ENCODE data around the gene HSPA4. TPM values are rescaled to one million over a fixed set of nuclear protein-coding genes. Genes with fewer than 3 reads are reported as not detected.

The HSPA4 gene
- total and polyA plus RNA-seq, 2 of the 13 experiments (the other 11 are each of a cell fraction or from before 2014, with no cell fraction given): 36.6 to 231 TPM

- TF ChIP-seq, protein P1, sequence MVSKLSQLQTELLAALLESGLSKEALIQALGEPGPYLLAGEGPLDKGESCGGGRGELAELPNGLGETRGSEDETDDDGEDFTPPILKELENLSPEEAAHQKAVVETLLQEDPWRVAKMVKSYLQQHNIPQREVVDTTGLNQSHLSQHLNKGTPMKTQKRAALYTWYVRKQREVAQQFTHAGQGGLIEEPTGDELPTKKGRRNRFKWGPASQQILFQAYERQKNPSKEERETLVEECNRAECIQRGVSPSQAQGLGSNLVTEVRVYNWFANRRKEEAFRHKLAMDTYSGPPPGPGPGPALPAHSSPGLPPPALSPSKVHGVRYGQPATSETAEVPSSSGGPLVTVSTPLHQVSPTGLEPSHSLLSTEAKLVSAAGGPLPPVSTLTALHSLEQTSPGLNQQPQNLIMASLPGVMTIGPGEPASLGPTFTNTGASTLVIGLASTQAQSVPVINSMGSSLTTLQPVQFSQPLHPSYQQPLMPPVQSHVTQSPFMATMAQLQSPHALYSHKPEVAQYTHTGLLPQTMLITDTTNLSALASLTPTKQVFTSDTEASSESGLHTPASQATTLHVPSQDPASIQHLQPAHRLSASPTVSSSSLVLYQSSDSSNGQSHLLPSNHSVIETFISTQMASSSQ (IDR thresholded peaks at IDR 0.05; ENCODE audit: low read depth): no peak
- TF ChIP-seq, protein P1 (CRISPR knock-in tag; IDR thresholded peaks at IDR 0.05; ENCODE audit: borderline replicate concordance): peak; percentile 49; the same call in 1 of the 2 replicates
- TF ChIP-seq ERF (CRISPR knock-in tag; IDR thresholded peaks at IDR 0.05) (no peak), CEBPG (CRISPR knock-in tag; IDR thresholded peaks at IDR 0.05) (no peak), ZNF20 (CRISPR knock-in tag; IDR thresholded peaks at IDR 0.05) (no peak), HOXA9 (CRISPR knock-in tag; IDR thresholded peaks at IDR 0.05; ENCODE audit: borderline replicate concordance) (no peak), STAG1 (CRISPR knock-in tag; IDR thresholded peaks at IDR 0.05) (no peak), GATA4 (IDR thresholded peaks at IDR 0.05; ENCODE audit: borderline replicate concordance, low read depth) (no peak)
Observed at GRCh38 chr5:133032852-133033742, 18.7 kb upstream of the HSPA4 start (continued).

DNA sequence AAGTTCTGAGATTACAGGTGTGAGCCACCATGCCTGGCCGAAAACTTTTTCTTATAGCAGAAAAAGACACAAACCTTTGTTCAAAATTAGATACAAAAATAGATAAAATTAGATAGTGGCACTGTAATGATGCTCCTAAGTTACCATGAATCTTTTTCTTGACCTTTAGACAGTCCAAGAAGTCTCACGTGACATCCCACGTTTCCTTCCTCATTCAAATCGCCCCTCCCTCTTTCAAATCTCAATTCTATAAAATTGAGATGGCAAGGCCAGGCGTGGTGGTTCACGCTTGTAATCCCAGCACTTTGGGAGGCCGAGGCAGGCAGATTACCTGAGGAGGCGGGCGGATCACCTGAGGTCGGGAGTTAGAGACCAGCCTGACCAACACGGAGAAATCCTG lies 17.7 kb upstream of the HSPA4 start:
- Histone ChIP-seq H3K9me3 (ENCODE audit: low read length) (no peaks in the 10 kb centered on the region), H3K79me2 (ENCODE audit: insufficient read depth, low read length) (no peaks in the 10 kb centered on the region), H3K4me2 (ENCODE audit: low read depth, low read length) (no peak overlapping the region), H3K27ac (ENCODE audit: extremely low read length, insufficient read depth, low read length) (no peak overlapping the region), H2AFZ (ENCODE audit: low read length) (no peak overlapping the region), H4K20me1 (ENCODE audit: insufficient read depth, low read length) (no peaks in the 10 kb centered on the region), H3K4me1 (ENCODE audit: insufficient read depth, low read length) (peaks cover 78% of the 10 kb centered on the region), H3K4me3 (replicated peaks in 1 of 3; ENCODE audit: insufficient read depth in 1 of 3, low read depth in 2 of 3, low read length in 3 of 3) (no peak overlapping the region), H3K27me3 (ENCODE audit: control insufficient read depth in 1 of 2, insufficient read depth in 2 of 2, low read length in 2 of 2) (no peaks in the 10 kb centered on the region), H3K36me3 (replicated peaks in 1 of 2; ENCODE audit: control insufficient read depth in 1 of 2, insufficient read depth in 2 of 2, low read length in 2 of 2) (no peaks in the 10 kb centered on the region), H3K9ac (ENCODE audit: insufficient read depth, low read depth, low read length) (no peak overlapping the region)
- no peak for DNase-seq (ENCODE audit: low spot score)
- intact Hi-C loops (cut with micrococcal nuclease; ENCODE audit: unreplicated experiment): loop anchor here (5.0 kb wide), 1 partner anchor 72 kb away; the partner anchor contains the start of gene AFF4
- 96% methylated on average over 11 of the region's 11 CpGs for WGBS (ENCODE audit: low lambda C conversion rate)
- POLR2A ChIA-PET: interaction anchor here (1.1 to 5.2 kb wide), 4 partner anchors 10 to 28 kb away, joined by 4 to 101 read pairs (median 5); partner anchors contain the start of gene HSPA4
- FAIRE-seq: no peak
- in situ Hi-C loops (cut with HindIII; ENCODE audit: extremely low pct_ligation_motif_present, low pct_unique_long_range_greater_than_20kb): no loop called here
- CTCF ChIA-PET (ENCODE audit: low intra/inter-chr PET ratio, low total read pairs): no interaction called here
- ATAC-seq: no peak
- no TSS peak for BruUV-seq (replicated peaks)
- TF ChIP-seq, protein P2, sequence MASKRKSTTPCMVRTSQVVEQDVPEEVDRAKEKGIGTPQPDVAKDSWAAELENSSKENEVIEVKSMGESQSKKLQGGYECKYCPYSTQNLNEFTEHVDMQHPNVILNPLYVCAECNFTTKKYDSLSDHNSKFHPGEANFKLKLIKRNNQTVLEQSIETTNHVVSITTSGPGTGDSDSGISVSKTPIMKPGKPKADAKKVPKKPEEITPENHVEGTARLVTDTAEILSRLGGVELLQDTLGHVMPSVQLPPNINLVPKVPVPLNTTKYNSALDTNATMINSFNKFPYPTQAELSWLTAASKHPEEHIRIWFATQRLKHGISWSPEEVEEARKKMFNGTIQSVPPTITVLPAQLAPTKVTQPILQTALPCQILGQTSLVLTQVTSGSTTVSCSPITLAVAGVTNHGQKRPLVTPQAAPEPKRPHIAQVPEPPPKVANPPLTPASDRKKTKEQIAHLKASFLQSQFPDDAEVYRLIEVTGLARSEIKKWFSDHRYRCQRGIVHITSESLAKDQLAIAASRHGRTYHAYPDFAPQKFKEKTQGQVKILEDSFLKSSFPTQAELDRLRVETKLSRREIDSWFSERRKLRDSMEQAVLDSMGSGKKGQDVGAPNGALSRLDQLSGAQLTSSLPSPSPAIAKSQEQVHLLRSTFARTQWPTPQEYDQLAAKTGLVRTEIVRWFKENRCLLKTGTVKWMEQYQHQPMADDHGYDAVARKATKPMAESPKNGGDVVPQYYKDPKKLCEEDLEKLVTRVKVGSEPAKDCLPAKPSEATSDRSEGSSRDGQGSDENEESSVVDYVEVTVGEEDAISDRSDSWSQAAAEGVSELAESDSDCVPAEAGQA (IDR thresholded peaks at IDR 0.05; ENCODE audit: low read depth): no peak
- TF ChIP-seq, protein P2 (CRISPR knock-in tag; IDR thresholded peaks at IDR 0.05; ENCODE audit: borderline replicate concordance): no peak
- no peak for TF ChIP-seq HOXA7 (CRISPR knock-in tag; IDR thresholded peaks at IDR 0.05)
